Measurements from ENCODE around the gene PFN3.
"Not testable (repeated sequence)": the region's sequence is repeated elsewhere in the genome, so short reads cannot be mapped to it uniquely, and the experiment has no call there.

PFN3 gene

GRCh38 chr5:177372034-177372896, 28.2 kb downstream of the PFN3 start:
- DNase-seq (ENCODE audit: low spot score) = no peak

GRCh38 chr5:177371120-177372033, 29.1 kb downstream of the PFN3 start:
- no peak for DNase-seq (ENCODE audit: low spot score)

- no peak for DNase-seq (ENCODE audit: low spot score)
Measured at GRCh38 chr5:177370488-177371119, 29.9 kb downstream of the PFN3 start.

- no peak for DNase-seq (ENCODE audit: low spot score)
Measured at GRCh38 chr5:177369645-177370440, 30.6 kb downstream of the PFN3 start.

- no peak for DNase-seq (ENCODE audit: low spot score)
Measured at GRCh38 chr5:177368869-177369644, 31.4 kb downstream of the PFN3 start.

- no peak for DNase-seq (ENCODE audit: low spot score)
Measured at GRCh38 chr5:177367981-177368868, 32.2 kb downstream of the PFN3 start.

GRCh38 chr5:177367323-177367848, 33.1 kb downstream of the PFN3 start:
- DNase-seq (ENCODE audit: low spot score) = no peak

GRCh38 chr5:177366528-177367322, 33.7 kb downstream of the PFN3 start:
- no peak for DNase-seq (ENCODE audit: low spot score)

GRCh38 chr5:177365845-177366527, 34.5 kb downstream of the PFN3 start:
- DNase-seq (ENCODE audit: low spot score) = no peak

- DNase-seq (ENCODE audit: low spot score) = no peak
Measured at GRCh38 chr5:177364159-177364962, 36.1 kb downstream of the PFN3 start.

- DNase-seq (ENCODE audit: low spot score) = no peak
Measured at GRCh38 chr5:177363565-177363964, 36.9 kb downstream of the PFN3 start.

GRCh38 chr5:177362610-177363507, 37.6 kb downstream of the PFN3 start:
- DNase-seq (ENCODE audit: low spot score) = no peak

GRCh38 chr5:177362292-177362609, 38.2 kb downstream of the PFN3 start:
- DNase-seq (ENCODE audit: low spot score) = no peak

GRCh38 chr5:177361418-177362291, 38.8 kb downstream of the PFN3 start:
- DNase-seq (ENCODE audit: low spot score) = no peak

GRCh38 chr5:177360740-177361139, 39.7 kb downstream of the PFN3 start:
- DNase-seq (ENCODE audit: low spot score) = not testable (repeated sequence)
